ENCODE data around the gene HIRA.

The HIRA gene

GRCh38 chr22:19304547-19304946 lies 127.0 kb downstream of the HIRA start:
- H3K9me3 ChIP-seq (ENCODE audit: control insufficient read depth, low read length), result no peaks in the 10 kb centered on the region
- H3K27ac ChIP-seq (ENCODE audit: insufficient read depth, low read depth, low read length, poor library complexity, severe bottlenecking), result no peak overlapping the region
- WGBS, 2 experiments, result 95 to 96% methylated on average over 5 of the region's 5 CpGs
- no peaks in the 10 kb centered on the region for H3K36me3 ChIP-seq (ENCODE audit: control insufficient read depth, insufficient read depth, low read length)
- no peak overlapping the region for H3K4me3 ChIP-seq (ENCODE audit: insufficient read depth, low read depth, low read length)
- H3K27me3 ChIP-seq (ENCODE audit: control insufficient read depth, insufficient read depth, low read length, poor library complexity, severe bottlenecking), result no peaks in the 10 kb centered on the region
- H3K4me1 ChIP-seq (ENCODE audit: control insufficient read depth, insufficient read depth, low read length), result no peaks in the 10 kb centered on the region

GRCh38 chr22:19303785-19304184 lies 127.7 kb downstream of the HIRA start:
- Histone ChIP-seq H3K4me3 (ENCODE audit: insufficient read depth, low read depth, low read length) (no peak overlapping the region), H3K9me3 (ENCODE audit: control insufficient read depth, low read length) (no peaks in the 10 kb centered on the region), H3K36me3 (ENCODE audit: control insufficient read depth, insufficient read depth, low read length) (no peaks in the 10 kb centered on the region), H3K27me3 (ENCODE audit: control insufficient read depth, insufficient read depth, low read length, poor library complexity, severe bottlenecking) (no peaks in the 10 kb centered on the region), H3K27ac (ENCODE audit: insufficient read depth, low read depth, low read length, poor library complexity, severe bottlenecking) (no peak overlapping the region), H3K4me1 (ENCODE audit: control insufficient read depth, insufficient read depth, low read length) (no peaks in the 10 kb centered on the region)
- WGBS, 2 experiments, result 79 to 82% methylated on average over 1 of the region's 1 CpG

- H3K4me1 ChIP-seq (ENCODE audit: control insufficient read depth, insufficient read depth, low read length), result no peaks in the 10 kb centered on the region
- H3K27me3 ChIP-seq (ENCODE audit: control insufficient read depth, insufficient read depth, low read length, poor library complexity, severe bottlenecking), result peaks cover 13% of the 10 kb centered on the region
- no peak overlapping the region for H3K27ac ChIP-seq (ENCODE audit: insufficient read depth, low read depth, low read length, poor library complexity, severe bottlenecking)
- H3K36me3 ChIP-seq (ENCODE audit: control insufficient read depth, insufficient read depth, low read length), result no peaks in the 10 kb centered on the region
- no peak overlapping the region for H3K4me3 ChIP-seq (ENCODE audit: insufficient read depth, low read depth, low read length)
- no peaks in the 10 kb centered on the region for H3K9me3 ChIP-seq (ENCODE audit: control insufficient read depth, low read length)
These were observed 135.8 kb downstream of the HIRA start for GRCh38 chr22:19295733-19296132.

- H3K9me3 ChIP-seq (ENCODE audit: control insufficient read depth, low read length), result no peaks in the 10 kb centered on the region
- no peak overlapping the region for H3K27ac ChIP-seq (ENCODE audit: insufficient read depth, low read depth, low read length, poor library complexity, severe bottlenecking)
- WGBS, 2 experiments, result 91 to 93% methylated on average over 23 of the region's 23 CpGs
- no peaks in the 10 kb centered on the region for H3K36me3 ChIP-seq (ENCODE audit: control insufficient read depth, insufficient read depth, low read length)
- peak overlapping the region; percentile 65 for H3K4me3 ChIP-seq (ENCODE audit: insufficient read depth, low read depth, low read length)
- H3K27me3 ChIP-seq (ENCODE audit: control insufficient read depth, insufficient read depth, low read length, poor library complexity, severe bottlenecking), result peaks cover 27% of the 10 kb centered on the region
- peaks cover 7% of the 10 kb centered on the region for H3K4me1 ChIP-seq (ENCODE audit: control insufficient read depth, insufficient read depth, low read length)
These were observed 138.9 kb downstream of the HIRA start for GRCh38 chr22:19292458-19293230.

GRCh38 chr22:19291580-19292457 lies 139.7 kb downstream of the HIRA start, which contains the start of gene CLTCL1:
Gene CLTCL1, minus strand, starts transcription at chr22:19291719. Its CDS starts 78 bp downstream, at chr22:19291641.
- Histone ChIP-seq H3K4me3 (ENCODE audit: insufficient read depth, low read depth, low read length) (peak within 1 kb of the TSS; percentile 65), H3K9me3 (ENCODE audit: control insufficient read depth, low read length) (no peaks in the 10 kb centered on the region), H3K27me3 (ENCODE audit: control insufficient read depth, insufficient read depth, low read length, poor library complexity, severe bottlenecking) (peaks cover 27% of the 10 kb centered on the region), H3K27ac (ENCODE audit: insufficient read depth, low read depth, low read length, poor library complexity, severe bottlenecking) (no peak within 1 kb of the TSS), H3K36me3 (ENCODE audit: control insufficient read depth, insufficient read depth, low read length) (no peaks in the 10 kb centered on the region), H3K4me1 (ENCODE audit: control insufficient read depth, insufficient read depth, low read length) (peaks cover 13% of the 10 kb centered on the region)
- WGBS, 2 experiments, result 13 to 14% methylated on average over 60 to 65 of the region's 74 CpGs

GRCh38 chr22:19291218-19291579 lies 140.3 kb downstream of the HIRA start:
- no peak overlapping the region for H3K27ac ChIP-seq (ENCODE audit: insufficient read depth, low read depth, low read length, poor library complexity, severe bottlenecking)
- peaks cover 27% of the 10 kb centered on the region for H3K27me3 ChIP-seq (ENCODE audit: control insufficient read depth, insufficient read depth, low read length, poor library complexity, severe bottlenecking)
- H3K36me3 ChIP-seq (ENCODE audit: control insufficient read depth, insufficient read depth, low read length), result no peaks in the 10 kb centered on the region
- 0% methylated on average over 41 of the region's 41 CpGs for WGBS, 2 experiments
- no peaks in the 10 kb centered on the region for H3K9me3 ChIP-seq (ENCODE audit: control insufficient read depth, low read length)
- H3K4me1 ChIP-seq (ENCODE audit: control insufficient read depth, insufficient read depth, low read length), result peaks cover 13% of the 10 kb centered on the region
- H3K4me3 ChIP-seq (ENCODE audit: insufficient read depth, low read depth, low read length), result peak overlapping the region; percentile 53

- WGBS, 2 experiments, result 17% methylated on average over 27 of the region's 27 CpGs
- H3K4me1 ChIP-seq (ENCODE audit: control insufficient read depth, insufficient read depth, low read length), result peaks cover 13% of the 10 kb centered on the region
These were observed 140.9 kb downstream of the HIRA start for GRCh38 chr22:19290400-19291217.

GRCh38 chr22:19289475-19290161 lies 141.9 kb downstream of the HIRA start:
- Histone ChIP-seq H3K36me3 (ENCODE audit: control insufficient read depth, insufficient read depth, low read length) (no peaks in the 10 kb centered on the region), H3K4me3 (ENCODE audit: insufficient read depth, low read depth, low read length) (no peak overlapping the region), H3K27ac (ENCODE audit: insufficient read depth, low read depth, low read length, poor library complexity, severe bottlenecking) (no peak overlapping the region), H3K27me3 (ENCODE audit: control insufficient read depth, insufficient read depth, low read length, poor library complexity, severe bottlenecking) (peaks cover 27% of the 10 kb centered on the region), H3K9me3 (ENCODE audit: control insufficient read depth, low read length) (no peaks in the 10 kb centered on the region), H3K4me1 (ENCODE audit: control insufficient read depth, insufficient read depth, low read length) (peaks cover 13% of the 10 kb centered on the region)
- WGBS, 2 experiments, result 90 to 91% methylated on average over 5 of the region's 5 CpGs

More at GRCh38 chr22:19290400-19291217, 140.9 kb downstream of the HIRA start:
- H3K9me3 ChIP-seq (ENCODE audit: control insufficient read depth, low read length), result no peaks in the 10 kb centered on the region
- H3K4me3 ChIP-seq (ENCODE audit: insufficient read depth, low read depth, low read length), result peak overlapping the region; percentile 53
- no peaks in the 10 kb centered on the region for H3K36me3 ChIP-seq (ENCODE audit: control insufficient read depth, insufficient read depth, low read length)
- peaks cover 27% of the 10 kb centered on the region for H3K27me3 ChIP-seq (ENCODE audit: control insufficient read depth, insufficient read depth, low read length, poor library complexity, severe bottlenecking)
- no peak overlapping the region for H3K27ac ChIP-seq (ENCODE audit: insufficient read depth, low read depth, low read length, poor library complexity, severe bottlenecking)

GRCh38 chr22:19287889-19288288 lies 143.6 kb downstream of the HIRA start:
- H3K27ac ChIP-seq (ENCODE audit: insufficient read depth, low read depth, low read length, poor library complexity, severe bottlenecking), result no peak overlapping the region
- H3K9me3 ChIP-seq (ENCODE audit: control insufficient read depth, low read length), result no peaks in the 10 kb centered on the region
- no peak overlapping the region for H3K4me3 ChIP-seq (ENCODE audit: insufficient read depth, low read depth, low read length)
- WGBS, 2 experiments, result 84 to 91% methylated on average over 4 of the region's 4 CpGs
- peaks cover 27% of the 10 kb centered on the region for H3K27me3 ChIP-seq (ENCODE audit: control insufficient read depth, insufficient read depth, low read length, poor library complexity, severe bottlenecking)
- no peaks in the 10 kb centered on the region for H3K36me3 ChIP-seq (ENCODE audit: control insufficient read depth, insufficient read depth, low read length)
- peaks cover 13% of the 10 kb centered on the region for H3K4me1 ChIP-seq (ENCODE audit: control insufficient read depth, insufficient read depth, low read length)

All from ectodermal cell (in vitro differentiated cells).